GM18867 (cell line): ENCODE results near the gene BRSK1.
"Not testable (repeated sequence)": the region's sequence is repeated elsewhere in the genome, so short reads cannot be mapped to it uniquely, and the experiment has no call there.

Source experiments
- ATAC-seq: cut with Tn5 transposase; IDR thresholded peaks from one replicate; pipeline ENCODE4 v1.9.1; 2021; ENCODE audit warnings: mild to moderate bottlenecking, moderate library complexity; ENCODE audit not compliant: unreplicated experiment

The BRSK1 gene

GRCh38 chr19:55325172-55325571 is 41.4 kb downstream of the BRSK1 start, which contains the start of gene TMEM150B:
TSS of gene TMEM150B (minus strand) at chr19:55325341. CDS start at chr19:55321036, 4,305 bp downstream.
- ATAC-seq = no peak

GRCh38 chr19:55328774-55329318 is 45.0 kb downstream of the BRSK1 start:
- not testable (repeated sequence) for ATAC-seq

GRCh38 chr19:55329791-55330190 is 46.0 kb downstream of the BRSK1 start:
- ATAC-seq = not testable (repeated sequence)

GRCh38 chr19:55333870-55334269 is 50.1 kb downstream of the BRSK1 start:
- no peak for ATAC-seq

- no peak for ATAC-seq
Observed at GRCh38 chr19:55336101-55336500, 52.3 kb downstream of the BRSK1 start.

GRCh38 chr19:55339105-55339888 is 55.5 kb downstream of the BRSK1 start, which contains the start of gene KMT5C:
TSS of gene KMT5C (plus strand) at chr19:55339876. CDS start at chr19:55341937, 2,061 bp downstream.
- ATAC-seq = peak; percentile 80

GRCh38 chr19:55339889-55340783 is 56.3 kb downstream of the BRSK1 start:
- no peak for ATAC-seq

- ATAC-seq = no peak
Observed at GRCh38 chr19:55340784-55341147, 57.0 kb downstream of the BRSK1 start.

GRCh38 chr19:55341171-55341588 is 57.4 kb downstream of the BRSK1 start:
- no peak for ATAC-seq

- ATAC-seq = no peak
Observed at GRCh38 chr19:55341595-55342531, 58.1 kb downstream of the BRSK1 start.

GRCh38 chr19:55344444-55344843 is 60.6 kb downstream of the BRSK1 start:
- no peak for ATAC-seq

GRCh38 chr19:55345101-55345817 is 61.5 kb downstream of the BRSK1 start:
- no peak for ATAC-seq

- ATAC-seq = no peak
Observed at GRCh38 chr19:55345818-55346724, 62.3 kb downstream of the BRSK1 start.

- ATAC-seq = no peak
Observed at GRCh38 chr19:55346725-55347441, 63.1 kb downstream of the BRSK1 start.

GRCh38 chr19:55347442-55348009 is 63.7 kb downstream of the BRSK1 start:
- no peak for ATAC-seq

- no peak for ATAC-seq
Observed at GRCh38 chr19:55348317-55349034, 64.7 kb downstream of the BRSK1 start.
